D341Med (cell line): ENCODE measurements around the gene LMCD1.
A peak's percentile ranks its signal among the peaks of the same experiment; 100 is the strongest.

Experiments used
- DNase-seq: peaks from one replicate; pipeline ENCODE4 v3.0.0; 2012; ENCODE audit warnings: low spot score

LMCD1 gene

DNA sequence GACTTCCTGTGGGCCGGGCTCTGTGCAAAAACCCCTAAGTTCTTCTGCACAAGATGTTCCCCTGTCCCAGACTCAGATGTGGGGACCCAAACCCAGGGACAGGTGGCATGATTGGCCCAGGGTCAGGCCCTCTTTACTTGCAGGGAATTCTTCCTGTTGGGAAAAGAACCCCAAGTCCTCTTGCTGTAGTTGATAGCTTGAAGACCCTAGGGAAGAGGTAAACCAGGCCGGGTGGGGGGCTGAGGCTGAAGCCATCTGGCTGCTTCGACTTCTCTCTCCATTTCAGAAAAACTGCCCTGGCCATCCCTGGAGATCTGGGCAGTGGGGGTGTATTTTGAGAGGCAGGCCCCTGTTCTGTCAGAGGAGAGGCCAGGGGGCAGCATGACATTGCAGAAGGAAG is 119.5 kb downstream of the LMCD1 start:
- DNase-seq, result no peak

DNA sequence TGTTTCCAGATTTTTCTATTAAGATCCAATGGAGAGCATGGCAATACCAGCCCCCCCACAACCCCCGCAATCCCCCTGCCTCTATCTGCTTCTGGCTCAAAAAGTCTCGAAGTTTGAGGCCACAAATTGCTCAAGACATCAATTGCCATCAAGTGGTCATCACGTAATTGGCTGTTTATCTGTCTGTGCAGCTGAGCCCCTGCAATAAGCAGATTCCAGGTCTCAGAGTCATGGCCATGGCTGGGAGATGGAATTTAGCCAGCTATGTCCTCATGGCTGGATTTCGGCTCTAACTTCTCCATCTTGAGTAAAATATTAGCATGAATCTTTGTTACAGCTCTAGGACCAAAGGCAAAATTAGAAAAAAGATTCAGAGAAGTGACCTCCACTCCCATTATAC is 120.2 kb downstream of the LMCD1 start:
- no peak for DNase-seq

DNA sequence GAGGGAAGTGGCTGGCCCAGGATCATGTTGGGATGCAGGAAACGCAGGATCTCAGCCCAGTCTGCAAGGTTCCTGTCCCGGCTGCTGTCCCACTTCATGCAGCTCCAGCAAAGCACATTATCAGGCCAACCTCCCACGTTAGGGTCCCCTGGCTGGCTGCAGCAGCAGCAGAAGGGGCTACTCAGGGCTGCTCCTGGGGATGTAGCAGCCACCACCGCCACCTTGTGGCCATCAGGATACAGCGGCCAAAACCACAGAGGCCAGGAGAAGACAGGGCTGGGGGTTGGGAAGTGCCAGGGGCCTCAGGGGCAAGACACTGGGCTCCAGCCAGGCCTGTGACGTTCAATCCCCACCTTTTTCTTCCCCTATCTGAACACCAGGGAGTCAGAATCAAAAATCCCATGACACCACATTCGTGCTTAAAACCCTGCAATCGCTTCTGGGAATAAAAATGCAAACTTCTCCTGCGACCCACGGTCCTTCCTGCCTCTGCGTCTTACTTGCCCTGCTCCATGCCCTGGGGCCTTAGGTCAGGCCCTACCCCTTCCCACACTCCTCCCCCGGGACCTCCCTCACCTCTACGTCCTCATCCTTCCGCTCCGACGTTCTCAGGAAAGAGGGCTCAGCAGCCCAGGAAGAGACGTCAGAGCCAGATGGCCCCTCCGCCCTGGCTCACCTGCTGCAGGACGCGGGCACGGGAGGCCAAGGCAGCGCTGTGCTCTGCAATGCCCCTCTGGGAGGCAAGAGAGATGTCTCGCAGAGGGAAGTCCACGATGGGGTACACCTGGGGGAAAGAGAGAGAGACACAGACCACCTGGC is 121.5 kb downstream of the LMCD1 start:
- DNase-seq, result peak; percentile 91

DNA sequence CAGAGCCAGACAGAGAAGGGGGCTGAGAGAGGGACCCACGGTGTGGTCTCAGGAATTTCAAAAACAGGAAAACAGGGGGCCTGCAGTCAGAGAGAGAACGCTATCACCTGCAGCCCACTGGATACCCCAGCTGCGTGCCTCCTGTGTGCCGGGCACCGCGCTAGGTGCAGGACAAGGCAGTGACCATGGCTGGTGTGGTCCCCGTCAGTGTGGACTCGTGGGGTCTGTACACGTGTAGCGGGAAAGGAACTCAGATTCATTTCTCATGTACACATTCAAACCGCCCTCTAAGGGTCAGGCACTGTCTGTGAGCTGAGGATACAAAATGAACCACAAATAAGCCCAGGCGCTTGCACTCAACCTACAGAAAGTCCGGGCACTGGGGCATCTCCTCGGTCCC is 122.1 kb downstream of the LMCD1 start:
- no peak for DNase-seq
